ENCODE data around the gene PPDPF. TPM values are rescaled to one million over a fixed set of nuclear protein-coding genes. Genes with fewer than 3 reads are reported as not detected.

The PPDPF gene
- total RNA-seq, 2 donors from 2014 or later = 91.0 to 130 TPM

- H3K27me3 Mint-ChIP-seq (ENCODE audit: low read depth) = peaks cover 33% of the 10 kb centered on the region
- ATAC-seq (replicated peaks in 1 of 2) (no peak), DNase-seq (no peak)
- no peaks in the 10 kb centered on the region for H3K36me3 Mint-ChIP-seq (ENCODE audit: insufficient read depth in 2 of 2)
- H3K27ac Mint-ChIP-seq = no peak overlapping the region
- no peaks in the 10 kb centered on the region for H3K9me3 Mint-ChIP-seq
- H3K4me1 Mint-ChIP-seq (ENCODE audit: low read depth) = peaks cover 7% of the 10 kb centered on the region
- no peak overlapping the region for H3K4me3 Mint-ChIP-seq
Measured at GRCh38 chr20:63481503-63481902, 39.1 kb upstream of the PPDPF start.

GRCh38 chr20:63482021-63482587 lies 38.5 kb upstream of the PPDPF start:
- DNase-seq (no peak), ATAC-seq (replicated peaks in 1 of 2) (no peak)
- H3K27me3 Mint-ChIP-seq (ENCODE audit: low read depth) = peaks cover 28% of the 10 kb centered on the region
- no peaks in the 10 kb centered on the region for H3K36me3 Mint-ChIP-seq (ENCODE audit: insufficient read depth in 2 of 2)
- no peak overlapping the region for H3K4me3 Mint-ChIP-seq
- peaks cover 7% of the 10 kb centered on the region for H3K4me1 Mint-ChIP-seq (ENCODE audit: low read depth)
- H3K27ac Mint-ChIP-seq = no peak overlapping the region
- H3K9me3 Mint-ChIP-seq = no peaks in the 10 kb centered on the region

- Mint-ChIP-seq H3K27me3 (ENCODE audit: low read depth) (peaks cover 15% of the 10 kb centered on the region), H3K4me1 (ENCODE audit: low read depth) (peaks cover 7% of the 10 kb centered on the region), H3K4me3 (no peak overlapping the region), H3K27ac (no peak overlapping the region), H3K9me3 (no peaks in the 10 kb centered on the region), H3K36me3 (ENCODE audit: insufficient read depth in 2 of 2) (no peaks in the 10 kb centered on the region)
- ATAC-seq (replicated peaks in 1 of 2) (no peak), DNase-seq (no peak)
Measured at GRCh38 chr20:63483834-63484233, 36.7 kb upstream of the PPDPF start.

GRCh38 chr20:63484236-63484635 lies 36.3 kb upstream of the PPDPF start:
- H3K27me3 Mint-ChIP-seq (ENCODE audit: low read depth) = peaks cover 15% of the 10 kb centered on the region
- DNase-seq (no peak), ATAC-seq (replicated peaks in 1 of 2) (no peak)
- H3K36me3 Mint-ChIP-seq (ENCODE audit: insufficient read depth in 2 of 2) = no peaks in the 10 kb centered on the region
- H3K4me1 Mint-ChIP-seq (ENCODE audit: low read depth) = peaks cover 7% of the 10 kb centered on the region
- H3K9me3 Mint-ChIP-seq = no peaks in the 10 kb centered on the region
- H3K4me3 Mint-ChIP-seq = no peak overlapping the region
- H3K27ac Mint-ChIP-seq = no peak overlapping the region

- ATAC-seq (replicated peaks in 1 of 2) = no peak
- no peak overlapping the region for H3K4me3 Mint-ChIP-seq
- no peaks in the 10 kb centered on the region for H3K36me3 Mint-ChIP-seq (ENCODE audit: insufficient read depth in 2 of 2)
- H3K4me1 Mint-ChIP-seq (ENCODE audit: low read depth) = peaks cover 7% of the 10 kb centered on the region
- no peak overlapping the region for H3K27ac Mint-ChIP-seq
- no peaks in the 10 kb centered on the region for H3K9me3 Mint-ChIP-seq
- H3K27me3 Mint-ChIP-seq (ENCODE audit: low read depth) = peaks cover 15% of the 10 kb centered on the region
- no peak for DNase-seq
Measured at GRCh38 chr20:63484651-63485403, 35.7 kb upstream of the PPDPF start.

GRCh38 chr20:63486300-63486855 lies 34.2 kb upstream of the PPDPF start:
- ATAC-seq (replicated peaks in 1 of 2) (no peak), DNase-seq (no peak)
- no peak overlapping the region for H3K4me3 Mint-ChIP-seq
- no peaks in the 10 kb centered on the region for H3K36me3 Mint-ChIP-seq (ENCODE audit: insufficient read depth in 2 of 2)
- no peak overlapping the region for H3K27ac Mint-ChIP-seq
- H3K27me3 Mint-ChIP-seq (ENCODE audit: low read depth) = peaks cover 16% of the 10 kb centered on the region
- peaks cover 7% of the 10 kb centered on the region for H3K4me1 Mint-ChIP-seq (ENCODE audit: low read depth)
- H3K9me3 Mint-ChIP-seq = no peaks in the 10 kb centered on the region

GRCh38 chr20:63487116-63487764 lies 33.3 kb upstream of the PPDPF start:
- no peak for DNase-seq
- Mint-ChIP-seq H3K4me3 (no peak overlapping the region), H3K36me3 (ENCODE audit: insufficient read depth in 2 of 2) (no peaks in the 10 kb centered on the region), H3K4me1 (ENCODE audit: low read depth) (peaks cover 7% of the 10 kb centered on the region), H3K9me3 (peaks cover 0 to 2% of the 10 kb centered on the region in 2 donors), H3K27me3 (ENCODE audit: low read depth) (peaks cover 17% of the 10 kb centered on the region), H3K27ac (no peak overlapping the region)
- ATAC-seq (replicated peaks in 1 of 2) = no peak

- no peaks in the 10 kb centered on the region for H3K36me3 Mint-ChIP-seq (ENCODE audit: insufficient read depth in 2 of 2)
- H3K4me3 Mint-ChIP-seq = no peak overlapping the region
- H3K9me3 Mint-ChIP-seq = peaks cover 0 to 3% of the 10 kb centered on the region in 2 donors
- peaks cover 16% of the 10 kb centered on the region for H3K27me3 Mint-ChIP-seq (ENCODE audit: low read depth)
- H3K27ac Mint-ChIP-seq = no peak overlapping the region
- H3K4me1 Mint-ChIP-seq (ENCODE audit: low read depth) = peaks cover 4% of the 10 kb centered on the region
- ATAC-seq (replicated peaks in 1 of 2) = no peak
- no peak for DNase-seq
Measured at GRCh38 chr20:63487781-63488241, 32.8 kb upstream of the PPDPF start.

- no peak for DNase-seq
- Mint-ChIP-seq H3K4me1 (ENCODE audit: low read depth) (no peaks in the 10 kb centered on the region), H3K9me3 (peaks cover 0 to 3% of the 10 kb centered on the region in 2 donors), H3K27me3 (ENCODE audit: low read depth) (peaks cover 11% of the 10 kb centered on the region), H3K27ac (no peak overlapping the region), H3K36me3 (ENCODE audit: insufficient read depth in 2 of 2) (no peaks in the 10 kb centered on the region), H3K4me3 (no peak overlapping the region)
- no peak for ATAC-seq (replicated peaks in 1 of 2)
Measured at GRCh38 chr20:63488315-63489251, 32.0 kb upstream of the PPDPF start.

GRCh38 chr20:63490416-63490815 lies 30.1 kb upstream of the PPDPF start:
- Mint-ChIP-seq H3K27ac (no peak overlapping the region), H3K4me3 (no peak overlapping the region), H3K27me3 (ENCODE audit: low read depth) (peaks cover 11% of the 10 kb centered on the region), H3K4me1 (ENCODE audit: low read depth) (no peaks in the 10 kb centered on the region), H3K36me3 (ENCODE audit: insufficient read depth in 2 of 2) (no peaks in the 10 kb centered on the region), H3K9me3 (peaks cover 0 to 3% of the 10 kb centered on the region in 2 donors)
- no peak for ATAC-seq (replicated peaks in 1 of 2)
- DNase-seq = no peak

- Mint-ChIP-seq H3K4me3 (no peak overlapping the region), H3K27me3 (ENCODE audit: low read depth) (peaks cover 11% of the 10 kb centered on the region)
- ATAC-seq (replicated peaks in 1 of 2) = no peak
Measured at GRCh38 chr20:63491078-63491477, 29.5 kb upstream of the PPDPF start.

GRCh38 chr20:63491635-63492230 lies 28.8 kb upstream of the PPDPF start:
- Mint-ChIP-seq H3K27ac (no peak overlapping the region), H3K36me3 (ENCODE audit: insufficient read depth in 2 of 2) (no peaks in the 10 kb centered on the region), H3K27me3 (ENCODE audit: low read depth) (peaks cover 18% of the 10 kb centered on the region), H3K4me1 (ENCODE audit: low read depth) (no peaks in the 10 kb centered on the region), H3K4me3 (no peak overlapping the region), H3K9me3 (peaks cover 0 to 3% of the 10 kb centered on the region in 2 donors)
- no peak for DNase-seq
- no peak for ATAC-seq (replicated peaks in 1 of 2)

More at GRCh38 chr20:63491078-63491477, 29.5 kb upstream of the PPDPF start:
- no peaks in the 10 kb centered on the region for H3K4me1 Mint-ChIP-seq (ENCODE audit: low read depth)
- no peaks in the 10 kb centered on the region for H3K36me3 Mint-ChIP-seq (ENCODE audit: insufficient read depth in 2 of 2)
- no peak overlapping the region for H3K27ac Mint-ChIP-seq
- H3K9me3 Mint-ChIP-seq = peaks cover 0 to 3% of the 10 kb centered on the region in 2 donors
- no peak for DNase-seq
